GM12864 (cell line): ENCODE measurements around the gene HDAC7.

Experiments
- DNase-seq: peaks from one replicate; pipeline ENCODE4 v3.0.0-alpha.2; 2011; ENCODE audit warnings: low read depth
- H3K4me3 ChIP-seq: 2 replicates; pipeline ENCODE4 v1.5.1; 2011; ENCODE audit warnings: mild to moderate bottlenecking, low read depth, low read length, control low read depth
- TF ChIP-seq, protein P1 (sequence below): IDR thresholded peaks from 2 replicates; pipeline ENCODE4 v1.5.1; 2011; ENCODE audit warnings: low read depth, mild to moderate bottlenecking, moderate library complexity, low read length, control low read depth, inconsistent platforms; ENCODE audit errors: missing control alignments

HDAC7 gene

DNA sequence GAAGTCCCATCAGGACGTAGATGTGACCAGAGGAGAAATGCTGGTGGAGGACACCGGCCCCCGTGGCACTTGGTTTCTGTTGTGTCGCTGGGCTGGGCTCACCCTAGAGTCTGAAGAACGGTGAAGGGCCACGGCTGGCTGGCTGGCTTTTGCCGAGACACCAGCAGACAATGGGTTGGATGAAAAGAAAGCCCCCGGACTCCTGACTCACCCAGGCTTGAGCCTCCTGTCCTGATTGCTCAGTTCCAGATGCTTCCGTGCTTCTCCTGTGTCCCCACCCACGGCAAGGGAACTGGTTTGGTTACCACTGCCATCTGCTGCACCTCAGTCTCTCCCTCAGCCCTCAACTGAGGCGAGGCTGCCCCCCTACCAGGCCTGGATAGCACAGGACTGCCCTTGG, 84.1 kb downstream of the HDAC7 start:
- H3K4me3 ChIP-seq: no peak overlapping the region
- TF ChIP-seq, protein P1, sequence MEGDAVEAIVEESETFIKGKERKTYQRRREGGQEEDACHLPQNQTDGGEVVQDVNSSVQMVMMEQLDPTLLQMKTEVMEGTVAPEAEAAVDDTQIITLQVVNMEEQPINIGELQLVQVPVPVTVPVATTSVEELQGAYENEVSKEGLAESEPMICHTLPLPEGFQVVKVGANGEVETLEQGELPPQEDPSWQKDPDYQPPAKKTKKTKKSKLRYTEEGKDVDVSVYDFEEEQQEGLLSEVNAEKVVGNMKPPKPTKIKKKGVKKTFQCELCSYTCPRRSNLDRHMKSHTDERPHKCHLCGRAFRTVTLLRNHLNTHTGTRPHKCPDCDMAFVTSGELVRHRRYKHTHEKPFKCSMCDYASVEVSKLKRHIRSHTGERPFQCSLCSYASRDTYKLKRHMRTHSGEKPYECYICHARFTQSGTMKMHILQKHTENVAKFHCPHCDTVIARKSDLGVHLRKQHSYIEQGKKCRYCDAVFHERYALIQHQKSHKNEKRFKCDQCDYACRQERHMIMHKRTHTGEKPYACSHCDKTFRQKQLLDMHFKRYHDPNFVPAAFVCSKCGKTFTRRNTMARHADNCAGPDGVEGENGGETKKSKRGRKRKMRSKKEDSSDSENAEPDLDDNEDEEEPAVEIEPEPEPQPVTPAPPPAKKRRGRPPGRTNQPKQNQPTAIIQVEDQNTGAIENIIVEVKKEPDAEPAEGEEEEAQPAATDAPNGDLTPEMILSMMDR: no peak
- DNase-seq: no peak

- no peak for DNase-seq
- TF ChIP-seq, protein P1: no peak
- no peak overlapping the region for H3K4me3 ChIP-seq
These were observed 84.8 kb downstream of the HDAC7 start for GRCh38 chr12:47734725-47735480.

DNA sequence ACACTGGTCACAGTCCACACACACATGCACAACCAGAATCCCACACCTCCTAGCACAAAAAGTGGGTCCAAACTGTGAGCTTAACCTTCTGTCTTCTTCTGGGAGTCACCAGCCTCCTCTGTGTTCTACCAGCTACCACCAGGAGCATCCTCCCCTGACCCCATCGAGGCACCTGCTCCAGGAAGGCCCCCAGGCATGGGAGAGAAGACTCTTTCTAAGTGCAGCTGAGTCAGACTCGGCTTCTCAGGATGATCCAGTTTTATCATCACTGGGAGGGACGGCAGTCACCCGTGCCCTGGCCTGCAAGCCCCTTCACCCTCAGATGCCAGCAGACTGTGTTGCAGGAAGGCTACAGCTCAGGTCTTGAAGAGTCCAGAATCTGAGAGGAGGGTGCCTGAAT, 86.6 kb downstream of the HDAC7 start:
- DNase-seq: no peak
- TF ChIP-seq, protein P1: no peak
- no peak overlapping the region for H3K4me3 ChIP-seq
